Esophagus squamous epithelium (tissue), 4 donors: Measurements from ENCODE around the gene LIMCH1.

Source experiments
- POLR2A ChIP-seq, 4 donors: fragments of 450-650 bp; IDR thresholded peaks; one replicate each; pipeline ENCODE4 v1.6.1; 2017; ENCODE audit warnings: antibody characterized with exemption in 4 of 4, mild to moderate bottlenecking in 4 of 4, moderate library complexity in 3 of 4
- TF ChIP-seq, protein P1 (sequence below), 6 experiments: fragments of 450-650 bp in 4 of 6; fragments of 200-600 bp in 2 of 6; sonication (generic) in 2 of 6; IDR thresholded peaks; one replicate each; pipeline ENCODE4 v1.5.1; 2016 to 2019; ENCODE audit warnings: antibody characterized with exemption in 6 of 6, mild to moderate bottlenecking in 4 of 6, moderate library complexity in 4 of 6

GRCh38 chr4:41718907-41719306 is 180.9 kb downstream of the LIMCH1 start:
- TF ChIP-seq, protein P1, sequence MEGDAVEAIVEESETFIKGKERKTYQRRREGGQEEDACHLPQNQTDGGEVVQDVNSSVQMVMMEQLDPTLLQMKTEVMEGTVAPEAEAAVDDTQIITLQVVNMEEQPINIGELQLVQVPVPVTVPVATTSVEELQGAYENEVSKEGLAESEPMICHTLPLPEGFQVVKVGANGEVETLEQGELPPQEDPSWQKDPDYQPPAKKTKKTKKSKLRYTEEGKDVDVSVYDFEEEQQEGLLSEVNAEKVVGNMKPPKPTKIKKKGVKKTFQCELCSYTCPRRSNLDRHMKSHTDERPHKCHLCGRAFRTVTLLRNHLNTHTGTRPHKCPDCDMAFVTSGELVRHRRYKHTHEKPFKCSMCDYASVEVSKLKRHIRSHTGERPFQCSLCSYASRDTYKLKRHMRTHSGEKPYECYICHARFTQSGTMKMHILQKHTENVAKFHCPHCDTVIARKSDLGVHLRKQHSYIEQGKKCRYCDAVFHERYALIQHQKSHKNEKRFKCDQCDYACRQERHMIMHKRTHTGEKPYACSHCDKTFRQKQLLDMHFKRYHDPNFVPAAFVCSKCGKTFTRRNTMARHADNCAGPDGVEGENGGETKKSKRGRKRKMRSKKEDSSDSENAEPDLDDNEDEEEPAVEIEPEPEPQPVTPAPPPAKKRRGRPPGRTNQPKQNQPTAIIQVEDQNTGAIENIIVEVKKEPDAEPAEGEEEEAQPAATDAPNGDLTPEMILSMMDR (IDR thresholded peaks at IDR 0.05), result no peak
- no peak for TF ChIP-seq POLR2A (IDR thresholded peaks at IDR 0.05)
